LHCN-M2 (cell line): ENCODE measurements around the gene C19orf53. TPM values are rescaled to one million over a fixed set of nuclear protein-coding genes. Genes with fewer than 3 reads are reported as not detected.
"Not testable (repeated sequence)": the region's sequence is repeated elsewhere in the genome, so short reads cannot be mapped to it uniquely, and the experiment has no call there.

ENCODE experiments used
- DNase-seq: peaks from one replicate; pipeline ENCODE4 v3.0.0-alpha.2; 2012; ENCODE audit warnings: low read depth
- total RNA-seq: library from RNA; depleted of rRNA; stranded (reverse); fragments of >200 nt; gene quantifications from 2 replicates; pipeline ENCODE4 v1.2.3, GENCODE V29; 2014

The C19orf53 gene
- total RNA-seq, 1 experiment from 2014 or later, result 183 TPM

DNA sequence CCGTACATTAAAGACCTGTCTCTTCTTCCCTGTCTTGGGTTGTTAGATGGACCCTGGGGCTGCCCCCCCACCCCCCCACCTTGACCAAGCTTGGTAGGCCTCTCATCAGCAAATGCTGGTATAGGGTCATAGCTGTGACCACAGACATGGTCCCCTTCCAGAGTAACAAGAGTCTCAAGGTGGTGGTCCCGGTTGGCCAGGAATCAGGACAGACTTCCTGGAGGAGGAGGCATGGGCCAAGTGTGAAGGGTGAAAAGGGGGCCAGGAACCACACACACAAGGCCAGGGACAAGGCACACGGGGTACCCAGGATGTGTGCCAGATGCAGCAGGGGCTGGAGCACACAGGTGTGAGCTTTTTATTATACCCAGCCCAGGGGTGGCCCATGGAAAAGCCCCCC lies 11.0 kb upstream of the C19orf53 start:
- no peak for DNase-seq

DNA sequence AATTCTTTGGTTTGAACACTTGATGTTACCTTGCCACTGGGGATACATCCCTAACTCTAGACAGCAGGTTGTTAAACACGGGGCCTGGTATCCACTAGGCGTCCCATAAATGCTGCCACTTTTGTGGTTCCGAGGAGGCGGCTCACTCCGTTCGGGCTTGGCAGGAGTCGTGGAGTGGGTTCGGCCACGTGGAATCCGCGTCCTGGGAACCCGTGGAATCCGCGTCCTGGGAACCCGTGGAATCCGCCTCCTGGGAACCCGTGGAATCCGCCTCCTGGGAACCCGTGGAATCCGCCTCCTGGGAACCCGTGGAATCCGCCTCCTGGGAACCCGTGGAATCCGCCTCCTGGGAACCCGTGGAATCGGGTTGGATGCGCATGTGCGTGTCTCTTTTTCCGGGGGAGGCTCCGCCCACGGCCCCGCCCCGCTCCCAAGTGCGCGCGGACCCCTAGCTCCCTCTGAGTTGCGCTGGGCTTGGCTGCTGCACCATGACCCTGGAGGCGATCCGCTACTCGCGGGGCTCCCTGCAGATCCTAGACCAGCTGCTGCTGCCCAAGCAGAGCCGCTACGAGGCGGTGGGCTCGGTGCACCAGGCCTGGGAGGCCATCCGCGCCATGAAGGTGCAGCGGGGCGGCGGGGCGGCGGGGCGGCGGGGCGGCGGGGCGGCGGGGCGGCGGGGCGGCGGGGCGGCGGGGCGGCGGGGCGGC lies 10.0 kb upstream of the C19orf53 start, which contains the start of gene MRI1:
Gene MRI1, plus strand, starts transcription at position 422 of the 707 bp plus-strand sequence. Its CDS starts 67 bp downstream, at position 489.
- peak; percentile 69 for DNase-seq

DNA sequence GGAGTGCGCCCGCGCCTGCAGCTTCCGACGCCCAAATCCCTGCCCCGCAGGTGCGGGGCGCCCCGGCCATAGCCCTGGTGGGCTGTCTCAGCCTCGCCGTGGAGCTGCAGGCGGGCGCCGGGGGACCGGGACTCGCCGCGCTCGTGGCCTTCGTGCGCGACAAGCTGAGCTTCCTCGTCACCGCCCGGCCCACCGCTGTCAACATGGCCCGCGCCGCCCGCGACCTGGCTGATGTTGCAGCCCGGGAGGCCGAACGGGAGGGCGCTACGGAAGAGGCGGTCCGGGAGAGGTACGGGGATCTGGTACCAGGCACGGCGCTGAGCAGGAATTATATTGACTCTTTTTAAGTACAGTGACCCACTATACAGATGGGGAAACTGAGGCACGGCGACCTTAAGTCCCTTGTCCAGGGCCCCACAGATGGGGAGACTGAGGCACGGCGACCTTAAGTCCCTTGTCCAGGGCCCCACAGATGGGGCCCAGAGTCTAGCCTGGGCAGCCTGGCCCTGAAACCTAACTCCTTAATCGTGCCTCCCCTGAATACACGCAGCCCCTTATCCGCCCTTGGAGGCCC lies 9.3 kb upstream of the C19orf53 start:
- no peak for DNase-seq

- no peak for DNase-seq
Measured at GRCh38 chr19:13765395-13766094, 8.7 kb upstream of the C19orf53 start.

DNA sequence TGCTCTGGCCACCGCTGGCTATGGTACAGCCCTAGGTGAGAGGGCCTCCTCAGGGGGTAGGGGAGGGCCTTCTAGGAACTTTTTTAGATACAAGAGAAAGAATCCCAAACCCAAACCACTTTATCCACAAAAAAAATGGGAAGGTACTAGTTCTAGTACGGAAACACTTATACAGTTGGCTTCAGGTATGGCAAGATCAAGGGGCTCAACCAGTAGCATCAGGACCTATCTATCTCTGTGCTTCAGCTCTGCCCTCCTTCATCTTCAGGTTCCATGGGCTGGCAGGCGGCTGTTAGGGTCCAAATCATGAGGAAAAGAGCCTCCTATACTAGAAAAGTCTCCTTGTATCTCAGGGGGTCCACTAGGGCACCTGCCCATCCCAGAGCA lies 8.2 kb upstream of the C19orf53 start:
- DNase-seq, result no peak

DNA sequence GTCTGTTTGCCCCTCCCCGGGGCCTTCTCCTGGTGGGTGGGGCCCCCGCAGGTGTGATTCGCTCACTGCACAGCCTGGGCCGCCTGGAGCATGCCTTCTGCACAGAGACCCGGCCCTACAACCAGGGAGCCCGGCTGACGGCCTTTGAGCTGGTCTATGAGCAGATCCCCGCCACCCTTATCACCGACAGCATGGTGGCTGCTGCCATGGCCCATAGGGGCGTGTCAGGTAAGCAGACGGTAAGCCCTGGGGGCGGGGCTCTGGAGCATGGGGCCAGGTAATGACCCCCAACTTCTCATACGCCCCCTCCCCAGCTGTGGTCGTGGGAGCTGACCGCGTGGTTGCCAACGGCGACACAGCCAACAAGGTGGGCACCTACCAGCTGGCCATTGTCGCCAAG lies 5.7 kb upstream of the C19orf53 start:
- DNase-seq, result no peak

- no peak for DNase-seq
Measured at GRCh38 chr19:13770013-13770635, 4.1 kb upstream of the C19orf53 start.

DNA sequence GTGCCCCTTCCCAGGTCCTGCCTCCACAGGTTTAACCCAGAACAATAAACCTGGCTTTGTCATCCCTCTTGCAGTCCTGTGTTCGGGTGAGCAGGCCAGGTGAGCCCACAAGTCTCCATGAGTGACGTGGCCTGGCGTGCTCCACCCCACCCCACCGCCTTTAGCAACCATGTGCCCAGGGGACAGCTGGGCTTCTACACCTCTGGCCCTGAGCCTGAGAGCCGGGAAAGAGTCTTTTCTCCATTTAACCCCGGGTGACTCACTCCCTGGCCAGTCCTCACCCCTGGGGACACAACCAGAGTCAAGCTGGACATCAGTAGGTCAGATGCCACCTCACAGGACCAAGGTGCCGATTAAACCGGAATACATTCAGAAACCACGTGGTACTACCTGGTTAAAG lies 4.1 kb downstream of the C19orf53 start:
- DNase-seq, result no peak

DNA sequence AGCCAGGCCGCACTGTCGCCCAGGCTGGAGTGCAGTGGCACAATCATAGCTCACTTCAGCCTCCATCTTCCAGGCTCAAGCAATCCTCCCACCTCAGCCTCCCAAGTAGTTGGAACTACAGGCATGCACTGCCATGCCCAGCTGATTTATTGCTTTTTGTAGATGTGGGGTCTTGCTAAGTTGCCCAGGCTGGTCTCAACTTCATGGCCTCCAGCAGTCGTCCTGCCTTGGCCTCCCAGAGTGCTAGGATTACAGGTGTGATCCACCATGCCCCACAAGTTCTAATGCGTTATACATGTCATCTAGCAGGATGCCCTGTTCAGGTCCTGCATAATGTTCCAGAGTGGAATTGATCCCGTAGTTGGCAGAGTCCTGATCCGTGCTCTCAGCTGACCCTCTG lies 4.6 kb downstream of the C19orf53 start:
- no peak for DNase-seq

- not testable (repeated sequence) for DNase-seq
Measured at GRCh38 chr19:13779794-13780193, 5.5 kb downstream of the C19orf53 start.

- peak; percentile 68 for DNase-seq
Measured at GRCh38 chr19:13781547-13781946, 7.3 kb downstream of the C19orf53 start.

GRCh38 chr19:13782537-13782936 lies 8.3 kb downstream of the C19orf53 start:
- no peak for DNase-seq

GRCh38 chr19:13783565-13784500 lies 9.6 kb downstream of the C19orf53 start:
- DNase-seq, result no peak

GRCh38 chr19:13784731-13785452 lies 10.6 kb downstream of the C19orf53 start:
- peak; percentile 58 for DNase-seq

- no peak for DNase-seq
Measured at GRCh38 chr19:13788991-13789390, 14.7 kb downstream of the C19orf53 start.

DNA sequence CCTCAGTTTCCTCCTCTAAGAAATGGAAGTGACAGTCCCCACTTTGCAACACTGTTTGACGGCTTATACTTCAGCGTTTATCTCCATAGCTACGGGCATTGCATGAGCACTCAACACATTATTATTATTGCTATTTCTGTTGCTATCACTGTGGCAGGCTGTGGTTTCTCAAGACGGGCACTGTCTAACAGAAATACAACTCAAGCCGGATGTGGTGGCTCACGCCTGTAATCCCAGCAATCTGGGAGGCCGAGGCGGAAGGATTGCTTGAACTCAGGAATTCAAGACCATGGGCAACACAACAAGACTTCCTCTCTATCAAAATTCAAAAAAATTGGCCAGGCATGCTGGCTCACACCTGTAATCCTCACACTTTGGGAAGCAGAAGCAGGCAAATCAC lies 16.1 kb downstream of the C19orf53 start:
- DNase-seq, result no peak

DNA sequence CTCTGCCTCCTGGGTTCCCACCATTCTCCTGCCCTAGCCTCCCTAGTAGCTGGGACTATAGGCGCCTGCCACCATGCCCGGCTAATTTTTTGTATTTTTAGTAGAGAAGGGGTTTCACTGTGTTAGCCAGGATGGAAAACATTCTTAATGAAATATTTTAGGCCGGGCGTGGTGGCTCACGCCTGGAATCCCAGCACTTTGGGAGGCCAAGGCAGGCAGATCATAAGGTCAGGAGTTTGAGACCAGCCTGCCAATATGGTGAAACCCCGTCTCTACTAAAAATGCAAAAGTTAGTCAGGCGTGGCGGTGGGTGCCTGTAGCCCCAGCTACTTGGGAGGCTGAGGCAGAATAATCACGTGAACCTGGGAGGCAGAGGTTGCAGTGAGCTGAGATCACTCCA lies 19.1 kb downstream of the C19orf53 start:
- not testable (repeated sequence) for DNase-seq

DNA sequence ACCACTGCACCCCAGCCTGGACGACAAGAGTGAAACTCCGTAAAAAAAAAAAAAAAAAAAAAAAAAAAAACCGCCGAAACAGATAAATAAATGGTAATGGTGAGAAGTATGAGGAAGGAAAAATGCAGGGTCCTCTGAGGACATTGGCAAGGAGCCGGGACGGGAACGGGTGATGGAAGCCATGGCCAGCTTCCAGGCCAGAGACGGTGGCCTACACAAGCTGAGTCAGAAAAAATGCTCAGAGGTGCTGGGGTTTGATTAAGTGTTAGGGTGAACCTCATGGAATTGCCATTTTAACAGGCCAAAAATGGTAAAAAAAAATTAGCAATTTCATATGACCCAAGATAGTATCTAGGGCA lies 20.1 kb downstream of the C19orf53 start:
- peak; percentile 65 for DNase-seq

GRCh38 chr19:13794757-13795589 lies 20.7 kb downstream of the C19orf53 start, which contains the start of gene ZSWIM4:
Gene ZSWIM4 (plus strand): TSS chr19:13795443. CDS start chr19:13795649, 206 bp downstream.
- DNase-seq, result peak; percentile 99
